ENCODE results near the gene RFPL3.

- TF ChIP-seq, protein P1, sequence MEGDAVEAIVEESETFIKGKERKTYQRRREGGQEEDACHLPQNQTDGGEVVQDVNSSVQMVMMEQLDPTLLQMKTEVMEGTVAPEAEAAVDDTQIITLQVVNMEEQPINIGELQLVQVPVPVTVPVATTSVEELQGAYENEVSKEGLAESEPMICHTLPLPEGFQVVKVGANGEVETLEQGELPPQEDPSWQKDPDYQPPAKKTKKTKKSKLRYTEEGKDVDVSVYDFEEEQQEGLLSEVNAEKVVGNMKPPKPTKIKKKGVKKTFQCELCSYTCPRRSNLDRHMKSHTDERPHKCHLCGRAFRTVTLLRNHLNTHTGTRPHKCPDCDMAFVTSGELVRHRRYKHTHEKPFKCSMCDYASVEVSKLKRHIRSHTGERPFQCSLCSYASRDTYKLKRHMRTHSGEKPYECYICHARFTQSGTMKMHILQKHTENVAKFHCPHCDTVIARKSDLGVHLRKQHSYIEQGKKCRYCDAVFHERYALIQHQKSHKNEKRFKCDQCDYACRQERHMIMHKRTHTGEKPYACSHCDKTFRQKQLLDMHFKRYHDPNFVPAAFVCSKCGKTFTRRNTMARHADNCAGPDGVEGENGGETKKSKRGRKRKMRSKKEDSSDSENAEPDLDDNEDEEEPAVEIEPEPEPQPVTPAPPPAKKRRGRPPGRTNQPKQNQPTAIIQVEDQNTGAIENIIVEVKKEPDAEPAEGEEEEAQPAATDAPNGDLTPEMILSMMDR (IDR thresholded peaks at IDR 0.05) = no peak
- no peak for TF ChIP-seq EP300 (IDR thresholded peaks at IDR 0.05)
- TF ChIP-seq POLR2AphosphoS5 (IDR thresholded peaks at IDR 0.05) = no peak
- TF ChIP-seq POLR2A (IDR thresholded peaks at IDR 0.05) = no peak
Measured at GRCh38 chr22:32335471-32335870, 22.2 kb upstream of the RFPL3 start.
